Peyer's patch (tissue), 4 donors: ENCODE data around the gene GALNT2. TPM values are rescaled to one million over a fixed set of nuclear protein-coding genes. Genes with fewer than 3 reads are reported as not detected.
A peak's percentile ranks its signal among the peaks of the same experiment; 100 is the strongest.

Experiments
- DNase-seq, 3 donors: peaks; one replicate each; pipeline ENCODE4 v3.0.0-alpha.2; 2017 to 2019
- H3K27ac ChIP-seq, 4 donors: fragments of 200-600 bp; sonication (generic); one replicate each; pipeline ENCODE4 v1.5.1; 2016 to 2019
- H3K27me3 ChIP-seq, 2 donors: fragments of 200-600 bp; sonication (generic); one replicate each; pipeline ENCODE4 v1.5.1; 2019
- H3K36me3 ChIP-seq, 3 donors: fragments of 200-600 bp; sonication (generic); one replicate each; pipeline ENCODE4 v1.5.1; 2016 to 2019
- H3K4me1 ChIP-seq, 4 donors: fragments of 200-600 bp; sonication (generic); one replicate each; pipeline ENCODE4 v1.5.1; 2016 to 2019
- H3K4me3 ChIP-seq, 4 donors: fragments of 200-600 bp; sonication (generic); 1 replicate in 3 of 4; 2 replicates in 1 of 4; pipeline ENCODE4 v1.5.1; 2016 to 2019; ENCODE audit warnings: mild to moderate bottlenecking in 1 of 4
- H3K9me3 ChIP-seq, 4 donors: fragments of 200-600 bp; sonication (generic); one replicate each; pipeline ENCODE4 v1.5.1; 2016 to 2019; ENCODE audit warnings: mild to moderate bottlenecking in 1 of 4
- CTCF ChIP-seq, 6 experiments: fragments of 450-650 bp in 4 of 6; fragments of 200-600 bp in 2 of 6; sonication (generic) in 1 of 6; IDR thresholded peaks; one replicate each; pipeline ENCODE4 v1.5.1; 2017 to 2019; ENCODE audit warnings: antibody characterized with exemption in 6 of 6, mild to moderate bottlenecking in 3 of 6, moderate library complexity in 1 of 6
- POLR2A ChIP-seq, 2 donors: fragments of 450-650 bp; IDR thresholded peaks; one replicate each; pipeline ENCODE4 v1.5.1; 2017; ENCODE audit warnings: antibody characterized with exemption in 2 of 2, mild to moderate bottlenecking in 2 of 2, moderate library complexity in 2 of 2
- total RNA-seq, 4 donors: library from RNA; depleted of rRNA; stranded (reverse); fragments of >200 nt; gene quantifications; one replicate each; pipeline ENCODE4 v1.1.0, GENCODE V29; 2016

Gene GALNT2
- total RNA-seq, 4 donors from 2014 or later: 36.3 to 52.5 (median 43.6) TPM

DNA sequence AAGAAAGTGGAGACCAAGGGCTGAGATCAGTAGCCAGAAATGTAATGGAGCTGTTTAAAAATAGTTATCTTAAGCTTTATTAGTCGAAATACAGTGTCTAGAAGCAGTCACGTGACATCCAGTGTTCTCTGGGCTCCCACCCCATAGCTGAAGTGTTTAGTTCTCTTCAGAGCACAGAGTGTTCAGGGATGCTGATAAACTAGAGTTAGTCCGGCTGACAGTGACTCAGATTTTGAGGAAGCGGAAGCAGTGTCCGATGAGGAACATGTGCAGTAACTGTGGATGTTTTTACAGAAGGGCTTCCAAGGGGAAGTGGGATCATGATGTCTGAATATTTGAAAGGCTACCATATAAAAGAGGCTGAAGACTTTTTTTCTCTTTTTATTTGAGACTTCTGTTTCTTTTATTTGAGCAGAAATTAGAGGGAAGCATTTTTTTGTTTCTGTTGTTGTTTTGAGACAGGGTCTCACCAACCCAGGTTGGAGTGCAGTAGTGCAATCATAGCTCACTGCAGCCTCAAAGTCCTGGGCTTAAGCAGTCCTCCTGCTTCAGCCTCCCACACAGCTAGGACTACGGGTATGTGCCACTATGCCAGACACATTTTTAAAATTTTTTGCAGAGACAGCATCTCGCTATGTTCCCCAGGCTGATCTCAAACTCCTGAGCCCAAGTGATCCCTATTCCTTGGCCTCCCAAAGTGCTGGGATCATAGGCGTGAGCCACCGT is 124.2 kb downstream of the GALNT2 start:
- Histone ChIP-seq H3K4me3 (no peak overlapping the region), H3K4me1 (peaks cover 0 to 19% (median 0%) of the 10 kb centered on the region in 4 donors), H3K27ac (peak overlapping the region in 3 of 4 donors; percentile 13 to 79 (median 66)), H3K9me3 (no peaks in the 10 kb centered on the region), H3K36me3 (no peaks in the 10 kb centered on the region), H3K27me3 (no peaks in the 10 kb centered on the region)
- TF ChIP-seq POLR2A (IDR thresholded peaks at IDR 0.05) (no peak), CTCF (IDR thresholded peaks at IDR 0.05) (no peak)
- DNase-seq: peak in 1 of 3 donors; percentile 71

DNA sequence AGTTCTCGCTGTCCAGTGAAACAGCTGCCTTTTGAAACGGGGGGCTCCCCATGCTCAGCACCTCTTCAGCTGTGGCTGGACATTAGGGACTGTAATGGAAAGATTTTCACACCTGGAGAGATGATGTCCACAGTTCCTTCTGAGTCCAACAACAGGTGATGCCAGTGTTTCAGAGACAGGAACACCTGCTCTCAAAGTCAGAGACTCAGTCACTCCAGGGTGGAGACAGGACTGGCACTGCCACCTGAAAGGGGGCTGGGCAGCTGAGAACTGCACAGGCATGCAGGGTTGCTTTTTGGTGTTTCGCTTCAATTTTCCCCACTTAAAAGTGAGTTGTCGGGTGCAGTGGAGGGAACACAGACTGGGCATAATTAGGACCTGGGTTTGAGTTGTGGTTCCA is 124.8 kb downstream of the GALNT2 start:
- TF ChIP-seq CTCF (IDR thresholded peaks at IDR 0.05): no peak
- no peak for TF ChIP-seq POLR2A (IDR thresholded peaks at IDR 0.05)
- Histone ChIP-seq H3K4me1 (peaks cover 0 to 14% (median 0%) of the 10 kb centered on the region in 4 donors), H3K9me3 (no peaks in the 10 kb centered on the region), H3K36me3 (no peaks in the 10 kb centered on the region), H3K27ac (peak overlapping the region in 3 of 4 donors; percentile 13 to 79 (median 66)), H3K27me3 (no peaks in the 10 kb centered on the region), H3K4me3 (no peak overlapping the region)
- DNase-seq: no peak

- Histone ChIP-seq H3K4me3 (no peak overlapping the region), H3K4me1 (peaks cover 0 to 9% (median 0%) of the 10 kb centered on the region in 4 donors), H3K36me3 (no peaks in the 10 kb centered on the region), H3K27me3 (no peaks in the 10 kb centered on the region), H3K27ac (no peak overlapping the region), H3K9me3 (no peaks in the 10 kb centered on the region)
- TF ChIP-seq POLR2A (IDR thresholded peaks at IDR 0.05): no peak
- no peak for TF ChIP-seq CTCF (IDR thresholded peaks at IDR 0.05)
- no peak for DNase-seq
Measured at GRCh38 chr1:230194525-230194924, 127.5 kb downstream of the GALNT2 start.

DNA sequence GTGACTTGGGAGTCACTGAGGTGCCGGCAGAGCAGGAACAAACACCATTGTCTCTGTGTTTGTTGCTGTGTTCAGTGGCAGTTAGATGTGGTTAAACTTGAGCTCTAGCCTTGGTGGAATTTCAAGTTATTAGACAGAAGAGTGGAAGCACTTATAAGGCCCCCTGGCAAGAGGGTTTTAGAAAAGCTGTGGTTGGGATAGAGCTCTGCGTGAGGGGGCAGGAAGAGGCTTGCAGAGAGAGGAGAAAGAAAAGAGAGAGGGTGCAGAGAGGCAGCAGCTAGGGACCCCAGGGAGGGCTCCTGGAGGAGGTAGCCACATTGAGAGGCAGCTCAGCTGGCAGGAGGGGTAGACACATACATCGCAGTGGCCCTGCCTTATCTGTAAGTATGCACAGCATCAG is 128.2 kb downstream of the GALNT2 start:
- no peak for DNase-seq
- Histone ChIP-seq H3K4me1 (peaks cover 0 to 5% (median 0%) of the 10 kb centered on the region in 4 donors), H3K36me3 (no peaks in the 10 kb centered on the region)

DNA sequence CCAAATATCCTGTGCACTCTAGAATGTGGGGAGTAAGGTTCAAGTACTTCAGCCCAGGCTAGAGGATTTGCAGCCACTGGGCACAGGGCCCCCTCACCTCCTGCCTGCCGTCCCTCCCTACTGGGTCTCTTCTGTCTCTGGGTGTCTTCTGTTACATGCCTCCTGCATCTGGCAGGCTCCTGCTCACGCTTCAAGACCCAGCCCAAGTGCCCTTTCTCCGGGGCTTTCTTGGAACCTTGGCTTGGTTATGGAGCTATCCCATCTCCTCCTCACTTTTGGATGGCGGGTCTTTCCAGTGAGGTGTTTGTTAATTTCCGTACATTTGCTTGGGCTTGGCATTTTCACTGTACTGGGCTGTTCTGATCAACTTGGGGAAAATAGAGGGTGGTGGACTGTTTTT is 129.0 kb downstream of the GALNT2 start:
- DNase-seq: no peak
- Histone ChIP-seq H3K36me3 (no peaks in the 10 kb centered on the region), H3K27ac (no peak overlapping the region), H3K9me3 (no peaks in the 10 kb centered on the region), H3K4me3 (no peak overlapping the region), H3K4me1 (no peaks in the 10 kb centered on the region), H3K27me3 (no peaks in the 10 kb centered on the region)
- TF ChIP-seq CTCF (IDR thresholded peaks at IDR 0.05) (no peak), POLR2A (IDR thresholded peaks at IDR 0.05) (no peak)

More for the DNA sequence above, 128.2 kb downstream of the GALNT2 start:
- Histone ChIP-seq H3K9me3 (no peaks in the 10 kb centered on the region), H3K4me3 (no peak overlapping the region), H3K27ac (no peak overlapping the region), H3K27me3 (no peaks in the 10 kb centered on the region)
- TF ChIP-seq POLR2A (IDR thresholded peaks at IDR 0.05): no peak
- no peak for TF ChIP-seq CTCF (IDR thresholded peaks at IDR 0.05)
